Transverse colon (tissue), 4 donors: Measurements from ENCODE around the gene SHB.

Source experiments
- CTCF ChIP-seq, 5 experiments: fragments of 200-600 bp in 3 of 5; fragments of 450-650 bp in 2 of 5; sonication (generic) in 3 of 5; IDR thresholded peaks; 1 replicate in 2 of 5; 2 replicates in 3 of 5; pipeline ENCODE4 v1.5.1; 2016 to 2017; ENCODE audit warnings: antibody characterized with exemption in 5 of 5, inconsistent platforms in 3 of 5, mild to moderate bottlenecking in 2 of 5, moderate library complexity in 1 of 5
- EP300 ChIP-seq: sonication (generic); formaldehyde crosslinking; IDR thresholded peaks from one replicate; pipeline ENCODE4 v1.6.1; 2017; ENCODE audit warnings: antibody characterized with exemption, low read depth
- POLR2A ChIP-seq: fragments of 450-650 bp; IDR thresholded peaks from one replicate; pipeline ENCODE4 v1.6.1; 2016; ENCODE audit warnings: antibody characterized with exemption, mild to moderate bottlenecking, moderate library complexity
- POLR2AphosphoS5 ChIP-seq, 3 donors: sonication (generic); formaldehyde crosslinking; IDR thresholded peaks; one replicate each; pipeline ENCODE4 v1.6.1; 2016; ENCODE audit warnings: antibody characterized with exemption in 3 of 3

- TF ChIP-seq POLR2AphosphoS5 (IDR thresholded peaks at IDR 0.05) (no peak), CTCF (IDR thresholded peaks at IDR 0.05) (no peak), POLR2A (no peak), EP300 (no peak)
Observed at GRCh38 chr9:37944266-37944650, 124.8 kb downstream of the SHB start.
